Measurements from ENCODE around the gene COMMD3.

GRCh38 chr10:22268503-22268902 lies 47.7 kb upstream of the COMMD3 start:
- TF ChIP-seq CTCF (IDR thresholded peaks at IDR 0.05; ENCODE audit: control extremely low read depth in 1 of 3, insufficient read depth in 1 of 3, low read depth in 1 of 3, low read length in 3 of 3) (no peak), POLR2AphosphoS5 (IDR thresholded peaks at IDR 0.05; ENCODE audit: low read depth, low read length) (no peak), CBX8 (IDR thresholded peaks at IDR 0.05; ENCODE audit: borderline replicate concordance, low read depth, low read length) (no peak), TBP (IDR thresholded peaks at IDR 0.05; ENCODE audit: low read depth, low read length) (no peak), CEBPB (IDR thresholded peaks at IDR 0.05; ENCODE audit: low read depth, low read length) (no peak), EZH2 (IDR thresholded peaks at IDR 0.05; ENCODE audit: low read depth, low read length, severe bottlenecking) (no peak), EP300 (IDR thresholded peaks at IDR 0.05; ENCODE audit: borderline replicate concordance in 1 of 2, low read depth in 2 of 2, low read length in 2 of 2) (no peak), KDM5A (IDR thresholded peaks at IDR 0.05; ENCODE audit: low read length) (no peak), USF2 (IDR thresholded peaks at IDR 0.05; ENCODE audit: low read length) (no peak), TAF7 (optimal IDR thresholded peaks at IDR 0.05; ENCODE audit: borderline replicate concordance, low read depth, low read length) (no peak), RFX5 (IDR thresholded peaks at IDR 0.05; ENCODE audit: borderline replicate concordance, low read depth, low read length) (no peak)

Data from H1 (cell line).